NB4 (cell line): ENCODE data around the gene GPR18.

Source experiments
- MYC ChIP-seq: IDR thresholded peaks from 2 replicates; pipeline ENCODE4 v1.6.1; 2011; ENCODE audit warnings: low read depth, low read length
- POLR2A ChIP-seq: IDR thresholded peaks from 2 replicates; pipeline ENCODE4 v1.6.1; 2011; ENCODE audit warnings: mild to moderate bottlenecking; ENCODE audit not compliant: insufficient read length; ENCODE audit errors: extremely low read depth
- TF ChIP-seq, protein P1 (sequence below): IDR thresholded peaks from one replicate; pipeline ENCODE4 v1.5.1; 2012; ENCODE audit warnings: low read depth, low read length
- TF ChIP-seq, protein P2 (sequence below): IDR thresholded peaks from 2 replicates; pipeline ENCODE4 v1.6.1; 2011; ENCODE audit warnings: low read depth, low read length

DNA sequence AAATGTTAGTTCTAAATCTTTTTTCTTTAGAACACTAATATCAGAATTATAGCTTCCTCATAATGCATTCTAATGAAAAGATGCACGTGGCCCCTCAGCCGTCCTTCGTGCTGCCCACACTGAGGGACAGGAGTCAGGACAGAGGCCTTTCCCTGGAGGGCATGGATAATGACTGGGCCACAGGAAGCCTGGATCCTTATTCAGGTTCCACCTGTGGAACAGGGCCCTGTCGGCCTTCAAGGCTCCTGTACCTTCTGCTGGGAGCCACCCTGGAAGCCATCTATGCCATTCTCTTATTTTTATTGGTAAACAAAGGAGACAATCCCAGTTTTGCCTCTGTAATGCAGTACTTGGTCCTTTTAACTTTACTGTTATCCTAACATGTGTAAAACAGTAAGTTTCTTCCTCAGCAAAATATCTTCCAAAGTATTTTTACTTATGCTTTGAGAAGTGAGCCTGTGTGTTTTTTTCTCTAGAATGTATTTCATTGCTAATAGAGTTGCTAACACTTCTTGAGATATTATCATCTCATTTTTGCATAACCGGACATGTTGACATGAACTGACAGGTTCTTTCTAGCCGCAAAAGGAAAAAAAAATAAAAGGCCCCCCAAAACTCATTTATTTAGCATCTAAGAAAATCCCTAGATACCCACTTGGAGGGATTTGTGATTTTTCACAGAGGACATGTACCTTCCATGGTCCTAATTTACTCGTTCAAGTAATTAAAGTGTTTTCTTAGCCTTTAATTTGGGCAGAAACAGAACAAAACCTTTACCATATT, 43.1 kb upstream of the GPR18 start:
- TF ChIP-seq, protein P1, sequence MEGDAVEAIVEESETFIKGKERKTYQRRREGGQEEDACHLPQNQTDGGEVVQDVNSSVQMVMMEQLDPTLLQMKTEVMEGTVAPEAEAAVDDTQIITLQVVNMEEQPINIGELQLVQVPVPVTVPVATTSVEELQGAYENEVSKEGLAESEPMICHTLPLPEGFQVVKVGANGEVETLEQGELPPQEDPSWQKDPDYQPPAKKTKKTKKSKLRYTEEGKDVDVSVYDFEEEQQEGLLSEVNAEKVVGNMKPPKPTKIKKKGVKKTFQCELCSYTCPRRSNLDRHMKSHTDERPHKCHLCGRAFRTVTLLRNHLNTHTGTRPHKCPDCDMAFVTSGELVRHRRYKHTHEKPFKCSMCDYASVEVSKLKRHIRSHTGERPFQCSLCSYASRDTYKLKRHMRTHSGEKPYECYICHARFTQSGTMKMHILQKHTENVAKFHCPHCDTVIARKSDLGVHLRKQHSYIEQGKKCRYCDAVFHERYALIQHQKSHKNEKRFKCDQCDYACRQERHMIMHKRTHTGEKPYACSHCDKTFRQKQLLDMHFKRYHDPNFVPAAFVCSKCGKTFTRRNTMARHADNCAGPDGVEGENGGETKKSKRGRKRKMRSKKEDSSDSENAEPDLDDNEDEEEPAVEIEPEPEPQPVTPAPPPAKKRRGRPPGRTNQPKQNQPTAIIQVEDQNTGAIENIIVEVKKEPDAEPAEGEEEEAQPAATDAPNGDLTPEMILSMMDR: no peak
- TF ChIP-seq, protein P2, sequence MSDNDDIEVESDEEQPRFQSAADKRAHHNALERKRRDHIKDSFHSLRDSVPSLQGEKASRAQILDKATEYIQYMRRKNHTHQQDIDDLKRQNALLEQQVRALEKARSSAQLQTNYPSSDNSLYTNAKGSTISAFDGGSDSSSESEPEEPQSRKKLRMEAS: no peak
- no peak for TF ChIP-seq MYC
- TF ChIP-seq POLR2A: no peak
